Colonic mucosa (tissue), 4 donors: ENCODE data around the gene PRKCQ. TPM values are rescaled to one million over a fixed set of nuclear protein-coding genes. Genes with fewer than 3 reads are reported as not detected.

Source experiments
- DNase-seq: peaks from one replicate; pipeline ENCODE4 v3.0.0-alpha.2; 2020
- H3K27ac ChIP-seq: fragments of 200-600 bp; one replicate; pipeline ENCODE4 v1.8.0; 2021
- H3K27me3 ChIP-seq: fragments of 200-600 bp; one replicate; pipeline ENCODE4 v1.8.0; 2021
- H3K36me3 ChIP-seq: fragments of 200-600 bp; one replicate; pipeline ENCODE4 v1.8.0; 2021
- H3K4me1 ChIP-seq: fragments of 200-600 bp; one replicate; pipeline ENCODE4 v1.8.0; 2021; ENCODE audit warnings: mild to moderate bottlenecking
- H3K4me3 ChIP-seq: fragments of 200-600 bp; one replicate; pipeline ENCODE4 v1.8.0; 2021
- H3K9ac ChIP-seq, 2 donors: one replicate each; pipeline ENCODE4 v1.7.0; 2013; ENCODE audit warnings: control low read depth in 2 of 2, low read depth in 2 of 2, low read length in 2 of 2
- H3K9me3 ChIP-seq: fragments of 200-600 bp; one replicate; pipeline ENCODE4 v1.8.0; 2021
- CTCF ChIP-seq: fragments of 200-600 bp; IDR thresholded peaks from one replicate; pipeline ENCODE4 v1.8.0; 2022; ENCODE audit warnings: antibody characterized with exemption, mild to moderate bottlenecking
- intact Hi-C: fragments of 100-400 bp; cut with DNase I; formaldehyde crosslinking; loops from one replicate; pipeline ENCODE4 v1.14.1; 2022
- total RNA-seq, 2 donors: library from RNA; stranded (reverse); fragmentation: NEBNext Ultra II Directional in 1 of 2; extraction: Animal tissue kit (Norgen Biotek cat#: 25700) in 1 of 2; gene quantifications; one replicate each; pipeline ENCODE4 v1.2.1, GENCODE V29; 2021
- donor health status: healthy.
- donor health status: DM: no; HTN: no; CAD: no.
- donor health status: DM: no; HTN: no; CAD: no.

Gene PRKCQ
- total RNA-seq, 2 donors from 2014 or later, result 0.93 to 0.94 TPM

GRCh38 chr10:6399879-6400278 lies 180.2 kb downstream of the PRKCQ start:
- H3K9ac ChIP-seq, result no peak overlapping the region
- no peak overlapping the region for H3K4me3 ChIP-seq
- H3K27me3 ChIP-seq, result no peaks in the 10 kb centered on the region
- intact Hi-C loops, result loop anchor here (2.0 kb wide), 1 partner anchor 197 kb away; the partner anchor contains the start of gene PFKFB3
- H3K36me3 ChIP-seq, result no peaks in the 10 kb centered on the region
- no peak for DNase-seq
- no peaks in the 10 kb centered on the region for H3K9me3 ChIP-seq
- no peaks in the 10 kb centered on the region for H3K4me1 ChIP-seq
- TF ChIP-seq CTCF, result no peak
- H3K27ac ChIP-seq, result no peak overlapping the region

DNA sequence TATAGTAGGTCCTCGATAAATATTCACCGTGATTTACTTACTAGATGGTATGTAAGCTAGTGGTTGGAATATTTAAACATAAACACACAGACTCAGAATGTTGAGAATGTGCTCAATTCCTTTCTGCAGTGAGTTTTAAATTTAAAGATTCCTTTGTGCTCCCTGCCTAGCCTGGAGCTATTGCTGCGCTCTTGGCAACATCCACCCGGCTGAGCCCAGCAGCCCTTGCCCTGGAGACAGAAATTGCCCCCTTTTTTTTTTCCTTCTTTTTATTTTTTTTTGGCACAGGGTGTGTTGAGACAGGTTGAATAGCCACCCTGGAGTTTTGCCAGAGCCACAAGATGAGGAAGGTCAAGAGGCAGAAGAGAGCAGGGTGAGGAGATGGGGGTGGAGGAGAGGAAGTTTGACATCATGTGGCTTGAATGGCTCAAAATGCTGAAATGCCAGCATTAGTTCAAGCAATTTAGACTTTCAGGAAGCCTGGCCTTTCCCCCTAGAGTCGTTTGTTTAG lies 180.8 kb downstream of the PRKCQ start:
- H3K27ac ChIP-seq, result no peak overlapping the region
- no peaks in the 10 kb centered on the region for H3K36me3 ChIP-seq
- peaks cover 1% of the 10 kb centered on the region for H3K4me1 ChIP-seq
- no peaks in the 10 kb centered on the region for H3K27me3 ChIP-seq
- peak; percentile 45 for DNase-seq
- H3K4me3 ChIP-seq, result no peak overlapping the region
- no peak overlapping the region for H3K9ac ChIP-seq
- intact Hi-C loops, result no loop called here
- no peaks in the 10 kb centered on the region for H3K9me3 ChIP-seq
- no peak for TF ChIP-seq CTCF

DNA sequence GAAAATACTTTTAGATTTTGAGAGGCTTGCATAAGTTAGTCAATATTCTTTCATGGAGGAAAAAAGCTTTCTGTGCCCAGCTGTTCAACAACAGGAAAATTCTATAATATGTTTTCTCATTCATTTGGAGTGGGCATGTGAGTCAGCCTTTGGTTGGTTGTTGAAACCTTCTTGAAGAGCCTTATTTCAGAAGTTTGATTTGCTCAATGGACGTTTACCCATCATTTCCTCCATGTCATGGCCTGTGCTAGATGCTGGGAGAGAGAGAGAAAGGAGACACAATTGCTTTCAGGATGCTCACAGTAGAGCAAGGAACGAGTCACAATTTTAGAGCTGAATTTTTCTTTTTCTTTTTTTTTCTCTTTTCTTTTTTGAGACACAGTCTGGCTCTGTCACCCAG lies 181.7 kb downstream of the PRKCQ start:
- H3K9me3 ChIP-seq, result no peaks in the 10 kb centered on the region
- H3K4me1 ChIP-seq, result peaks cover 3% of the 10 kb centered on the region
- intact Hi-C loops, result no loop called here
- TF ChIP-seq CTCF, result no peak
- no peaks in the 10 kb centered on the region for H3K36me3 ChIP-seq
- no peak overlapping the region for H3K27ac ChIP-seq
- no peak for DNase-seq
- no peak overlapping the region for H3K4me3 ChIP-seq
- no peak overlapping the region for H3K9ac ChIP-seq
- H3K27me3 ChIP-seq, result no peaks in the 10 kb centered on the region

- Histone ChIP-seq H3K36me3 (no peaks in the 10 kb centered on the region), H3K4me1 (peaks cover 3% of the 10 kb centered on the region), H3K9me3 (no peaks in the 10 kb centered on the region), H3K4me3 (no peak overlapping the region), H3K9ac (no peak overlapping the region), H3K27me3 (no peaks in the 10 kb centered on the region), H3K27ac (no peak overlapping the region)
- TF ChIP-seq CTCF, result no peak
- DNase-seq, result no peak
- intact Hi-C loops, result no loop called here
These were observed 183.4 kb downstream of the PRKCQ start for GRCh38 chr10:6396652-6397051.

- Histone ChIP-seq H3K9me3 (no peaks in the 10 kb centered on the region), H3K27me3 (no peaks in the 10 kb centered on the region), H3K36me3 (no peaks in the 10 kb centered on the region), H3K4me1 (peaks cover 3% of the 10 kb centered on the region), H3K27ac (no peak overlapping the region), H3K9ac (no peak overlapping the region), H3K4me3 (no peak overlapping the region)
- DNase-seq, result no peak
- intact Hi-C loops, result no loop called here
- TF ChIP-seq CTCF, result no peak
These were observed 183.8 kb downstream of the PRKCQ start for GRCh38 chr10:6396226-6396625.

GRCh38 chr10:6395606-6396005 lies 184.5 kb downstream of the PRKCQ start:
- no peaks in the 10 kb centered on the region for H3K36me3 ChIP-seq
- H3K27me3 ChIP-seq, result no peaks in the 10 kb centered on the region
- no peak for DNase-seq
- H3K9me3 ChIP-seq, result no peaks in the 10 kb centered on the region
- no peak overlapping the region for H3K4me3 ChIP-seq
- no peak overlapping the region for H3K27ac ChIP-seq
- intact Hi-C loops, result no loop called here
- peaks cover 3% of the 10 kb centered on the region for H3K4me1 ChIP-seq
- no peak overlapping the region for H3K9ac ChIP-seq
- TF ChIP-seq CTCF, result no peak
